Measurements from ENCODE around the gene MID1.

MID1 gene

GRCh38 chrX:10433296-10433965 is 187.0 kb downstream of the MID1 start:
- no peak for DNase-seq (ENCODE audit: low read depth in 2 of 2)

- DNase-seq (ENCODE audit: low read depth in 2 of 2), result no peak
Observed at GRCh38 chrX:10429908-10430307, 190.5 kb downstream of the MID1 start.

- no peak for DNase-seq (ENCODE audit: low read depth in 2 of 2)
Observed at GRCh38 chrX:10427249-10427648, 193.1 kb downstream of the MID1 start.

- DNase-seq (ENCODE audit: low read depth in 2 of 2), result no peak
Observed at GRCh38 chrX:10423716-10424115, 196.7 kb downstream of the MID1 start.

- no peak for DNase-seq (ENCODE audit: low read depth in 2 of 2)
Observed at GRCh38 chrX:10420134-10420533, 200.3 kb downstream of the MID1 start.

GRCh38 chrX:10416424-10416823 is 204.0 kb downstream of the MID1 start:
- no peak for DNase-seq (ENCODE audit: low read depth in 2 of 2)

GRCh38 chrX:10415306-10416001 is 204.9 kb downstream of the MID1 start:
- DNase-seq (ENCODE audit: low read depth in 2 of 2), result no peak

GRCh38 chrX:10414862-10415261 is 205.5 kb downstream of the MID1 start:
- no peak for DNase-seq (ENCODE audit: low read depth in 2 of 2)

GRCh38 chrX:10414156-10414824 is 206.1 kb downstream of the MID1 start:
- no peak for DNase-seq (ENCODE audit: low read depth in 2 of 2)

GRCh38 chrX:10404436-10404835 is 215.9 kb downstream of the MID1 start:
- DNase-seq (ENCODE audit: low read depth in 2 of 2), result no peak

- DNase-seq (ENCODE audit: low read depth in 2 of 2), result no peak
Observed at GRCh38 chrX:10401239-10401638, 219.1 kb downstream of the MID1 start.

GRCh38 chrX:10399043-10399741 is 221.2 kb downstream of the MID1 start:
- no peak for DNase-seq (ENCODE audit: low read depth in 2 of 2)

GRCh38 chrX:10398215-10398614 is 222.2 kb downstream of the MID1 start:
- no peak for DNase-seq (ENCODE audit: low read depth in 2 of 2)

GRCh38 chrX:10397349-10397748 is 223.0 kb downstream of the MID1 start:
- no peak for DNase-seq (ENCODE audit: low read depth in 2 of 2)

- no peak for DNase-seq (ENCODE audit: low read depth in 2 of 2)
Observed at GRCh38 chrX:10395643-10396042, 224.7 kb downstream of the MID1 start.

Data from stimulated activated CD4-positive, alpha-beta T cell treated with anti-CD3 and anti-CD28 coated beads, Interleukin-1b, Interleukin-23, amount 100 ng/mL, for 4 hours (primary cell).